ENCODE data around the gene SMC1A.
"Not testable (repeated sequence)": the region's sequence is repeated elsewhere in the genome, so short reads cannot be mapped to it uniquely, and the experiment has no call there.

The SMC1A gene

GRCh38 chrX:53422086-53422860 lies at the start of gene SMC1A:
Gene SMC1A, minus strand, starts transcription at chrX:53422654. Its CDS starts 54 bp downstream, at chrX:53422600.
- DNase-seq (ENCODE audit: low read depth in 2 of 2), result peak; percentile 77 to 87

GRCh38 chrX:53471346-53471745 lies 48.9 kb upstream of the SMC1A start:
- no peak for DNase-seq (ENCODE audit: low read depth in 2 of 2)

GRCh38 chrX:53468659-53469058 lies 46.2 kb upstream of the SMC1A start:
- DNase-seq (ENCODE audit: low read depth in 2 of 2), result not testable (repeated sequence)

GRCh38 chrX:53458082-53458481 lies 35.6 kb upstream of the SMC1A start:
- DNase-seq (ENCODE audit: low read depth in 2 of 2), result no peak

- DNase-seq (ENCODE audit: low read depth in 2 of 2), result no peak
Observed at GRCh38 chrX:53456254-53456653, 33.8 kb upstream of the SMC1A start.

- DNase-seq (ENCODE audit: low read depth in 2 of 2), result no peak
Observed at GRCh38 chrX:53452812-53453211, 30.4 kb upstream of the SMC1A start.

- no peak for DNase-seq (ENCODE audit: low read depth in 2 of 2)
Observed at GRCh38 chrX:53449632-53450031, 27.2 kb upstream of the SMC1A start.

- no peak for DNase-seq (ENCODE audit: low read depth in 2 of 2)
Observed at GRCh38 chrX:53447441-53447840, 25.0 kb upstream of the SMC1A start.

- DNase-seq (ENCODE audit: low read depth in 2 of 2), result no peak
Observed at GRCh38 chrX:53445977-53446376, 23.5 kb upstream of the SMC1A start.

- no peak for DNase-seq (ENCODE audit: low read depth in 2 of 2)
Observed at GRCh38 chrX:53442322-53442631, 19.8 kb upstream of the SMC1A start.

- DNase-seq (ENCODE audit: low read depth in 2 of 2), result peak; percentile 30 to 47
Observed at GRCh38 chrX:53441531-53442321, 19.3 kb upstream of the SMC1A start.

- no peak for DNase-seq (ENCODE audit: low read depth in 2 of 2)
Observed at GRCh38 chrX:53440621-53441517, 18.4 kb upstream of the SMC1A start.

- DNase-seq (ENCODE audit: low read depth in 2 of 2), result no peak
Observed at GRCh38 chrX:53440101-53440500, 17.6 kb upstream of the SMC1A start.

GRCh38 chrX:53438832-53439230 lies 16.4 kb upstream of the SMC1A start:
- no peak for DNase-seq (ENCODE audit: low read depth in 2 of 2)

GRCh38 chrX:53438174-53438831 lies 15.8 kb upstream of the SMC1A start:
- DNase-seq (ENCODE audit: low read depth in 2 of 2), result no peak

GRCh38 chrX:53437206-53437605 lies 14.8 kb upstream of the SMC1A start:
- DNase-seq (ENCODE audit: low read depth in 2 of 2), result no peak

- DNase-seq (ENCODE audit: low read depth in 2 of 2), result no peak
Observed at GRCh38 chrX:53435997-53436396, 13.5 kb upstream of the SMC1A start.

- DNase-seq (ENCODE audit: low read depth in 2 of 2), result peak; percentile 62 to 64
Observed at GRCh38 chrX:53433651-53434639, 11.5 kb upstream of the SMC1A start, which contains the start of gene HSD17B10. Gene HSD17B10, minus strand, starts transcription at chrX:53434370. Its CDS starts 25 bp downstream, at chrX:53434345.

- no peak for DNase-seq (ENCODE audit: low read depth in 2 of 2)
Observed at GRCh38 chrX:53430231-53430630, 7.8 kb upstream of the SMC1A start.

- no peak for DNase-seq (ENCODE audit: low read depth in 2 of 2)
Observed at GRCh38 chrX:53429755-53430154, 7.3 kb upstream of the SMC1A start.

All from stimulated activated CD4-positive, alpha-beta T cell treated with anti-CD3 and anti-CD28 coated beads, Interleukin-1b, Interleukin-23, amount 100 ng/mL, for 1 hour (primary cell).